Osteocyte (in vitro differentiated cells): ENCODE data around the gene GASK1B. TPM values are rescaled to one million over a fixed set of nuclear protein-coding genes. Genes with fewer than 3 reads are reported as not detected.
A peak's percentile ranks its signal among the peaks of the same experiment; 100 is the strongest.

ENCODE experiments used
- DNase-seq: peaks from one replicate; pipeline ENCODE4 v3.0.0; 2021; ENCODE audit warnings: mixed read lengths; ENCODE audit not compliant: unreplicated experiment; ENCODE audit errors: extremely low spot score
- H3K27ac Mint-ChIP-seq: one replicate; pipeline ENCODE4 v1.8.0; 2021; ENCODE audit warnings: mild to moderate bottlenecking, mixed read lengths; ENCODE audit not compliant: unreplicated experiment
- H3K27me3 Mint-ChIP-seq: one replicate; pipeline ENCODE4 v1.8.0; 2021; ENCODE audit warnings: mixed read lengths; ENCODE audit not compliant: unreplicated experiment
- H3K36me3 Mint-ChIP-seq: one replicate; pipeline ENCODE4 v1.8.0; 2021; ENCODE audit warnings: mixed read lengths; ENCODE audit not compliant: unreplicated experiment
- H3K4me1 Mint-ChIP-seq: one replicate; pipeline ENCODE4 v1.8.0; 2021; ENCODE audit warnings: mixed read lengths; ENCODE audit not compliant: unreplicated experiment
- H3K4me3 Mint-ChIP-seq: one replicate; pipeline ENCODE4 v1.8.0; 2021; ENCODE audit warnings: mild to moderate bottlenecking, moderate library complexity, mixed read lengths; ENCODE audit not compliant: unreplicated experiment
- H3K9me3 Mint-ChIP-seq: one replicate; pipeline ENCODE4 v1.8.0; 2021; ENCODE audit warnings: mixed read lengths; ENCODE audit not compliant: unreplicated experiment
- total RNA-seq: library from RNA; stranded (reverse); gene quantifications from 2 replicates; pipeline ENCODE4 v1.2.1, GENCODE V29; 2021
- TF ChIP-seq, protein P1 (sequence below): fragments of 200-600 bp; sonication (generic); IDR thresholded peaks from 2 replicates; pipeline ENCODE4 v1.5.0; 2021; ENCODE audit warnings: antibody characterized with exemption, mild to moderate bottlenecking, moderate library complexity

The GASK1B gene
- total RNA-seq, 1 donor from 2014 or later: 11.7 TPM

DNA sequence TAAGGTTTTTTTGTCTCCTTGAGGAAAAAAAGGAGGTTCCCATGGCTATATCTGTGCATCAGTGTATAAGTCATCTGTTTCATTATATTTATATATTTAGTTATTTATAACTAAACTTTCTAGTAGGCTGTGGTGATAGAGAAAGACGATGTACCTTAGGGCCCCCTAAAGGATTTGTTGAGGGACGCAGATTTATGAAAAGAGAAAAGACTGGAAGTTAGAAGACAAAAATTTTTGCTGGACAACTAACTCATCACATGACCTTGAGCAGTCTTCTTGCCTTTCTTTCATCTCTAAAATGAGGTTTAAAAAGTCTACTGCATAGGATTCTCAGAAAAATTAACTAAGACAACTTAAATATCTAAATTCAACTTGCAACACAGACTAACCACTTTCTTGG lies 6.1 kb downstream of the GASK1B start:
- DNase-seq: no peak
- Mint-ChIP-seq H3K27ac (no peak overlapping the region), H3K27me3 (no peaks in the 10 kb centered on the region), H3K4me1 (peaks cover 32% of the 10 kb centered on the region), H3K36me3 (no peaks in the 10 kb centered on the region), H3K9me3 (no peaks in the 10 kb centered on the region), H3K4me3 (no peak overlapping the region)
- TF ChIP-seq, protein P1, sequence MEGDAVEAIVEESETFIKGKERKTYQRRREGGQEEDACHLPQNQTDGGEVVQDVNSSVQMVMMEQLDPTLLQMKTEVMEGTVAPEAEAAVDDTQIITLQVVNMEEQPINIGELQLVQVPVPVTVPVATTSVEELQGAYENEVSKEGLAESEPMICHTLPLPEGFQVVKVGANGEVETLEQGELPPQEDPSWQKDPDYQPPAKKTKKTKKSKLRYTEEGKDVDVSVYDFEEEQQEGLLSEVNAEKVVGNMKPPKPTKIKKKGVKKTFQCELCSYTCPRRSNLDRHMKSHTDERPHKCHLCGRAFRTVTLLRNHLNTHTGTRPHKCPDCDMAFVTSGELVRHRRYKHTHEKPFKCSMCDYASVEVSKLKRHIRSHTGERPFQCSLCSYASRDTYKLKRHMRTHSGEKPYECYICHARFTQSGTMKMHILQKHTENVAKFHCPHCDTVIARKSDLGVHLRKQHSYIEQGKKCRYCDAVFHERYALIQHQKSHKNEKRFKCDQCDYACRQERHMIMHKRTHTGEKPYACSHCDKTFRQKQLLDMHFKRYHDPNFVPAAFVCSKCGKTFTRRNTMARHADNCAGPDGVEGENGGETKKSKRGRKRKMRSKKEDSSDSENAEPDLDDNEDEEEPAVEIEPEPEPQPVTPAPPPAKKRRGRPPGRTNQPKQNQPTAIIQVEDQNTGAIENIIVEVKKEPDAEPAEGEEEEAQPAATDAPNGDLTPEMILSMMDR: no peak

DNA sequence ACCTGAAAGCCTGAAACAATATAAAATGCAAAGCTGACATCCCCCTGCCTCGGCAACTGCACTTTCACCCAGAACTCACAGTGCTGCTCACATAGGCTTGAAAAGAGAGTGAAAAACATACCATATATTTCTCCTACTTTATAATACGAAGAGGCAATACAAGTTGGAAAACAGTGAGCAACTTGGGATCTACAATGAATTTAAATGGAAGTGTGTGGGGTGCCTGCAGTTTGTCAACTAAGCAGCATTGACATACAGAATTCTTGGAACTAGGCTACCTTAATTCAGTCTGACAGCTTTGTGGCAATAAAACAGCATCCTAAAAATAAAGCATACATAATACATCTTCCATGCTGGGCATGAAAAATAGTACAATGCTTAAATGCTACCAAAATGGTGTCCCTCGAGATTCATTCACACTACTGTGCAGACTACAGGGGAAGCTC lies 8.0 kb downstream of the GASK1B start:
- no peaks in the 10 kb centered on the region for H3K36me3 Mint-ChIP-seq
- H3K4me1 Mint-ChIP-seq: peaks cover 32% of the 10 kb centered on the region
- TF ChIP-seq, protein P1: no peak
- H3K27ac Mint-ChIP-seq: peak overlapping the region; percentile 35
- no peaks in the 10 kb centered on the region for H3K27me3 Mint-ChIP-seq
- no peak overlapping the region for H3K4me3 Mint-ChIP-seq
- no peak for DNase-seq
- H3K9me3 Mint-ChIP-seq: no peaks in the 10 kb centered on the region

DNA sequence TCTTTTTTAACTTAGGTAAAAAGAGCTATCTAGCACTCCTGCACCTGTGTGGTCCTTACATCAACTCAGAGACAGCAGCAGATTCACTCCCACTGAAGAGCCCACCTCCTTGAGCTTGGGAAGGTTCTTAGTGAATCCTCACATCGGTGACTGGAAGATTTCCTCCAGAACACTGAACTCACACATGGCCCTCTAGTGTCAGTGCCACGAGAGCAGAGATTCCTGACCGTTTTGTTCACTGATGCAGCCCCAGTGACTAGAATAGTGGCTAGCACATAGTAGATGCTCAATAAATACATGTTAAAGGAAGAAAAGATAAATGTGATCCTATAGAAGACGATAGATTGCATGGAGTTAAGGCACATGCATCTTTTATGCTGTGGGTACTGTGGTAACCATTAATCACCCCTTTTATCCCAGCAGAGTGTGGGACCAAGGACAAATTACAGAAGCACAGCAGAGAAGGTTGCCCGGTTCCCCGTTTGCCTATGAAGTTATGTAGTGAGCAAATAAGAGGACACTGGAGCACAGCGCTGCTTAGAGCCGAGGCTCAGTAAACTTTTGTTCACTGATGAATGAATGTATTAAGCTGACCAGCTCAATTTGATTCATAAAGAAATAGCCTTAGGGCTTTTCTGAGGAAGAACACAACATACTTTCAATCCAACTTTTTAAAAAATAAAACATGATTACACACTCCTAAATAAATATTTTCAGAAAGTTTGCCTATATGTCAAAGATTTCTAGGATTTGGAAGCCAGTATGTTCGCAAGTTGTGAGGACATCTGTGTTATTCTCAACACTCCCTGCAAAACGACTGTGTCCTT lies 8.7 kb downstream of the GASK1B start:
- Mint-ChIP-seq H3K27ac (peak overlapping the region; percentile 35), H3K4me3 (no peak overlapping the region)

DNA sequence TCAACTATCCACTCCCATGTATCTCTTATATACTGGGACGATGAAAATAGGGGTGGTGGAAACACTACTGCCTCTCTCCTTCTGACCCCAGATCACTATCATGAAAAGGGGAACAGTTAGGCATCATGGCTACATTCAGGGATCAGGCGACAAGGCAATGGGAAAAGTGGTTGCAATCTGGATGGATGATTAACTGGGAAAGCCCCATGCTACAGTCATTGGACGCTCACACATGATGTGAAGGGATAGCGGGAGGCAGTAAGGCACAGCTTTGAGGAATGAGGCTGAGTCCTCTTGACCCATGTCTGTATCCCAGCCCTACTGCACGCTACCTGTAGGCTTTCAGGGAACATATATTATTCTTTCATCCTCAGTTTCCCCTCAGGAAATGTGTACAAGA lies 10.2 kb downstream of the GASK1B start:
- Mint-ChIP-seq H3K27me3 (no peaks in the 10 kb centered on the region), H3K4me1 (peaks cover 36% of the 10 kb centered on the region), H3K36me3 (no peaks in the 10 kb centered on the region), H3K9me3 (no peaks in the 10 kb centered on the region), H3K4me3 (no peak overlapping the region), H3K27ac (no peak overlapping the region)
- TF ChIP-seq, protein P1: no peak
- no peak for DNase-seq

More for the DNA sequence above, 8.7 kb downstream of the GASK1B start:
- no peak for DNase-seq
- Mint-ChIP-seq H3K36me3 (no peaks in the 10 kb centered on the region), H3K4me1 (peaks cover 33% of the 10 kb centered on the region), H3K9me3 (no peaks in the 10 kb centered on the region), H3K27me3 (no peaks in the 10 kb centered on the region)
- TF ChIP-seq, protein P1: no peak

DNA sequence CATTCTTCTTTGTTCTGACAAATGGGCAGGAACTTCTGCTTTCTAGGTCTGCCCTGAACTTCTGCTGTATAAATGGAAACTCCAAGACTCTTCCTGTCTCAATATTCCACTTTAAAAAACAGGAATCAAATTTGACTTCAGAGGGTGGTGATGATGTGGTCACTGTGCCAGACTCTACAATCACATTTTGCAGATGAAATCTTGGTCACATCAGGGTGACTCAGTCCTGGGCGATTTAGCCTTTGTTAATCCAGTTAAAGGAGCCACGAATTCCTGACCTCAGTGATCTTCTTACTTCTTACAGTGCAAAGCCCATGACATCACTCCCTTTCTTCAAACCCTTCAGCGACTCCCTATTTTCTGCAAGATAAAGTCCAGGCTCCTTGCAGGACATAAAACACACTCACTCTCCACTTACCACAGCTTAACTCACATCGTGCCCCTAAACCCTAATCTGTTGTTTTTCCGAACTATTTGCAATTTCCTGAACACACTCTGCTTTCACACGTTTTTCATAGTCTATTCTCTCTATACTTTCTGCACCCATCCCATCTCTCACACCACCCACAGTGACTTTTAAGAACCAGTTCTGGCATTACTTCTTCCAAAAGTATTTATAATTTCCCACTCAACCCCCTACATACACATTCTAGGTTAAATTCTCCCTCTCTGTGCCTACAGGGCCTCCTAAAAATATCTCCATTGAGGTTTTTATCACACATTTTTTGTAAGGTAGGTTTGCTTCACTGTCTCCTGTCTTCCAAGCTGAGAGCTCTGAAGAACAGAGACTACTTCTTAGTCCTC lies 11.1 kb downstream of the GASK1B start:
- TF ChIP-seq, protein P1: no peak
- Mint-ChIP-seq H3K27me3 (no peaks in the 10 kb centered on the region), H3K4me3 (no peak overlapping the region), H3K4me1 (peaks cover 36% of the 10 kb centered on the region), H3K27ac (no peak overlapping the region), H3K9me3 (no peaks in the 10 kb centered on the region), H3K36me3 (no peaks in the 10 kb centered on the region)
- no peak for DNase-seq
